ENCODE measurements around the gene BMP2K. TPM values are rescaled to one million over a fixed set of nuclear protein-coding genes. Genes with fewer than 3 reads are reported as not detected.
A peak's percentile ranks its signal among the peaks of the same experiment; 100 is the strongest.
"Not testable (repeated sequence)": the region's sequence is repeated elsewhere in the genome, so short reads cannot be mapped to it uniquely, and the experiment has no call there.

BMP2K gene
- total RNA-seq, 2 experiments from 2014 or later, result 4.6 to 5.6 TPM

DNA sequence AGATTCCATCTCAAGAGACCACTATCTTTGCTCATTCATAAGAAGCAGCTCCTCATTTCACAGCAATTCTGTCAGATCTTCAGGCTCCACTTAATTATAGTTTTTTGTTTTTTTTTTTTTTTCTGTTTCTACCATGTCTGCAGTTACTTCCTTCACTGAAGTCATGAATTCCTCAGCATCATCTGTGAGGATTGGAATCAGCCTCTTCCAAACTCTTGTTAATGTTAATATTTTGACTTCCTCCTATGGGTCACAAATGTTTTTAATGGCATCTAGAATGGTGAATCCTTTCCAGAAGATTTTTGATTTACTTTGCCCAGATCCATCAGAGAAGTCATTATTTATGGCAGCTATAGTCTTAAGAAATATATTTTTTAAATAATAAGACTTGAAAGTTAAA, 53.1 kb downstream of the BMP2K start:
- no peak overlapping the region for H3K27ac Mint-ChIP-seq
- no peak for ATAC-seq (ENCODE audit: poor library complexity)
- H3K27me3 Mint-ChIP-seq, result no peaks in the 10 kb centered on the region
- peaks cover 70% of the 10 kb centered on the region for H3K36me3 Mint-ChIP-seq (ENCODE audit: low read depth)
- no peaks in the 10 kb centered on the region for H3K9me3 Mint-ChIP-seq
- H3K4me3 Mint-ChIP-seq, result no peak overlapping the region
- H3K4me1 Mint-ChIP-seq (ENCODE audit: low read depth), result no peaks in the 10 kb centered on the region
- no peak overlapping the region for H3K27ac ChIP-seq (ENCODE audit: low read depth in 1 of 2, low read length in 2 of 2)
- ChIA-PET CTCF (no interaction called here), POLR2A (no interaction called here)
- no peak overlapping the region for H3K4me3 ChIP-seq (ENCODE audit: low read length)
- no peaks in the 10 kb centered on the region for H3K27me3 ChIP-seq (ENCODE audit: control insufficient read depth in 1 of 2, insufficient read depth in 2 of 2, low read length in 2 of 2)
- no peaks in the 10 kb centered on the region for H3K4me1 ChIP-seq (ENCODE audit: insufficient read depth, low read length)
- TF ChIP-seq, protein P1, sequence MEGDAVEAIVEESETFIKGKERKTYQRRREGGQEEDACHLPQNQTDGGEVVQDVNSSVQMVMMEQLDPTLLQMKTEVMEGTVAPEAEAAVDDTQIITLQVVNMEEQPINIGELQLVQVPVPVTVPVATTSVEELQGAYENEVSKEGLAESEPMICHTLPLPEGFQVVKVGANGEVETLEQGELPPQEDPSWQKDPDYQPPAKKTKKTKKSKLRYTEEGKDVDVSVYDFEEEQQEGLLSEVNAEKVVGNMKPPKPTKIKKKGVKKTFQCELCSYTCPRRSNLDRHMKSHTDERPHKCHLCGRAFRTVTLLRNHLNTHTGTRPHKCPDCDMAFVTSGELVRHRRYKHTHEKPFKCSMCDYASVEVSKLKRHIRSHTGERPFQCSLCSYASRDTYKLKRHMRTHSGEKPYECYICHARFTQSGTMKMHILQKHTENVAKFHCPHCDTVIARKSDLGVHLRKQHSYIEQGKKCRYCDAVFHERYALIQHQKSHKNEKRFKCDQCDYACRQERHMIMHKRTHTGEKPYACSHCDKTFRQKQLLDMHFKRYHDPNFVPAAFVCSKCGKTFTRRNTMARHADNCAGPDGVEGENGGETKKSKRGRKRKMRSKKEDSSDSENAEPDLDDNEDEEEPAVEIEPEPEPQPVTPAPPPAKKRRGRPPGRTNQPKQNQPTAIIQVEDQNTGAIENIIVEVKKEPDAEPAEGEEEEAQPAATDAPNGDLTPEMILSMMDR (IDR thresholded peaks at IDR 0.05), result no peak
- intact Hi-C loops (cut with DNase I, micrococcal nuclease), result loop anchor here in 1 of 2 experiments (10.0 kb wide), 1 partner anchor 1394 kb away; no protein-coding TSS in a partner anchor
- H3K36me3 ChIP-seq (ENCODE audit: insufficient read depth, low read length), result peaks cover 14% of the 10 kb centered on the region
- DNase-seq, result no peak
- no peaks in the 10 kb centered on the region for H3K9me3 ChIP-seq (ENCODE audit: control insufficient read depth in 1 of 2, insufficient read depth in 1 of 2, low read length in 2 of 2)

DNA sequence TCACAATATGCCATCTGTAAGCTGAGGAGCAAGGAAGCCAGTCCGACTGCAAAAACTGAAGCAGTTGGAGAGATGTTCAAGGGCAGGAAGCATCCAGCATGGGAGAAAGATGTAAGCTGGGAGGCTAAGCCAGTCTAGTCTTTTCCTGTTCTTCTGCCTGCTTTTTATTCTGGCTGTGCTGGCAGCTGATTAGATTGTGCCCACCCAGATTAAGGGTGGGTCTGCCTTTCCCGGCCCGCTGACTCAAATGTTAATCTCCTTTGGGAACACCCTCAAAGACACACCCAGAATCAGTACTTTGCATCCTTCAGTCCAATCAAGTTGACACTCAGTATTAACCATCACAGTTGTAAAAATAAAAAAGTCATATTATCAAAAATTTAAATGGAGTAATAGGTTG, 63.5 kb downstream of the BMP2K start:
- CTCF ChIA-PET; H3K4me1 Mint-ChIP-seq (ENCODE audit: low read depth); H3K27ac ChIP-seq (ENCODE audit: low read depth in 1 of 2, low read length in 2 of 2); H3K36me3 ChIP-seq (ENCODE audit: insufficient read depth, low read length); intact Hi-C loops (cut with DNase I, micrococcal nuclease); H3K27ac Mint-ChIP-seq; H3K27me3 ChIP-seq (ENCODE audit: control insufficient read depth in 1 of 2, insufficient read depth in 2 of 2, low read length in 2 of 2); DNase-seq; H3K9me3 Mint-ChIP-seq; H3K9me3 ChIP-seq (ENCODE audit: control insufficient read depth in 1 of 2, insufficient read depth in 1 of 2, low read length in 2 of 2); H3K4me3 Mint-ChIP-seq; H3K4me1 ChIP-seq (ENCODE audit: insufficient read depth, low read length); POLR2A ChIA-PET; H3K4me3 ChIP-seq (ENCODE audit: low read length); H3K27me3 Mint-ChIP-seq; ATAC-seq (ENCODE audit: poor library complexity): not testable (repeated sequence)
- H3K36me3 Mint-ChIP-seq (ENCODE audit: low read depth), result peaks cover 40% of the 10 kb centered on the region

DNA sequence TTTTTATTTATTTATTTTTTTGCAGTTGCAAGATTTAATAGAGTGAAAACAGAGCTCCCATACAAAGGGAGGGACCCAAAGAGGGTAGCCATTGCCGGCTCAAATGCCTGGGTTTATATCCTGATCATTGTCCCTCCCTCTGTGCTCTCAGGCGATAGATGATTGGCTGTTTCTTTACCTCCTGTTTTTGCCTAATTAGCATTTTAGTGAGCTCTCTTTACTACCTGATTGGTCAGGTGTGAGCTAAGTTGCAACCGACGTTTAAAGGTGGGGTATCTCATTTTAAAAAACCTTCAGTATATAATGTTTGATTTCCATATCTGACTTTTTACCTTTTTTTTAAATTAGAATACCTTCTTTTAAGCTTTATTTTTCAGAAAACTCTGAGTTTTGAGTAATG, 64.1 kb downstream of the BMP2K start:
- H3K27ac ChIP-seq (ENCODE audit: low read depth in 1 of 2, low read length in 2 of 2); POLR2A ChIA-PET; H3K4me1 Mint-ChIP-seq (ENCODE audit: low read depth); H3K27me3 ChIP-seq (ENCODE audit: control insufficient read depth in 1 of 2, insufficient read depth in 2 of 2, low read length in 2 of 2); H3K27ac Mint-ChIP-seq; ATAC-seq (ENCODE audit: poor library complexity); H3K9me3 ChIP-seq (ENCODE audit: control insufficient read depth in 1 of 2, insufficient read depth in 1 of 2, low read length in 2 of 2); H3K4me1 ChIP-seq (ENCODE audit: insufficient read depth, low read length); intact Hi-C loops (cut with DNase I, micrococcal nuclease); CTCF ChIA-PET; DNase-seq; H3K9me3 Mint-ChIP-seq; H3K4me3 Mint-ChIP-seq; H3K36me3 ChIP-seq (ENCODE audit: insufficient read depth, low read length); H3K27me3 Mint-ChIP-seq; H3K4me3 ChIP-seq (ENCODE audit: low read length): not testable (repeated sequence)
- peaks cover 37% of the 10 kb centered on the region for H3K36me3 Mint-ChIP-seq (ENCODE audit: low read depth)

DNA sequence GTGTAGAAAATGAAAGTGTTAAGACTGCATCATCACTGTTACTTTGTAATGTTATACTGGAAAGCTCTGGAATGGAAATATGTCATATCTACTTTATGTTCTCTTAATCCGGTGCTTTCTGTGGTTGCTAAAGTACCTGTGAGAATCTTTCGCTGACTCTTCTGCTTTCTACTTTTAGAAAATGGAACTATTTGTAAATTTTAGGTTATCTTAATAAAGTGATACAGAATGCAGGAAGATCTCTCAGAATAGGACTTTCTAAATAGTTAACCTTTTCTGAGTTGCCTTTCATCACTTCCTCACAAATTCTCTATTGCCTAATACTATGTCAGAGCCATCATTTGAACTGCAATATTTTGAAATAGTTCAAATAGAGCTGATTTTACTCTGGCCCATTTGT, 69.3 kb downstream of the BMP2K start:
- Mint-ChIP-seq H3K27ac (no peak overlapping the region), H3K9me3 (no peaks in the 10 kb centered on the region), H3K27me3 (no peaks in the 10 kb centered on the region), H3K4me1 (ENCODE audit: low read depth) (no peaks in the 10 kb centered on the region), H3K36me3 (ENCODE audit: low read depth) (peaks cover 12% of the 10 kb centered on the region), H3K4me3 (no peak overlapping the region)
- POLR2A ChIA-PET, result no interaction called here
- DNase-seq (peak in 1 of 14 experiments; percentile 1), ATAC-seq (ENCODE audit: poor library complexity) (no peak)
- CTCF ChIA-PET, result interaction anchor here (1.1 kb wide), 1 partner anchor 10 kb away, joined by 3 read pairs; no protein-coding TSS in a partner anchor
- no peak overlapping the region for H3K4me3 ChIP-seq (ENCODE audit: low read length)
- no peak overlapping the region for H3K27ac ChIP-seq (ENCODE audit: low read depth in 1 of 2, low read length in 2 of 2)
- no peaks in the 10 kb centered on the region for H3K36me3 ChIP-seq (ENCODE audit: insufficient read depth, low read length)
- TF ChIP-seq, protein P1 (IDR thresholded peaks at IDR 0.05), result no peak
- intact Hi-C loops (cut with DNase I, micrococcal nuclease), result no loop called here
- no peaks in the 10 kb centered on the region for H3K9me3 ChIP-seq (ENCODE audit: control insufficient read depth in 1 of 2, insufficient read depth in 1 of 2, low read length in 2 of 2)
- H3K27me3 ChIP-seq (ENCODE audit: control insufficient read depth in 1 of 2, insufficient read depth in 2 of 2, low read length in 2 of 2), result no peaks in the 10 kb centered on the region
- no peaks in the 10 kb centered on the region for H3K4me1 ChIP-seq (ENCODE audit: insufficient read depth, low read length)
